Cardiac muscle cell (in vitro differentiated cells and primary cell): Measurements from ENCODE around the gene FABP2. TPM values are rescaled to one million over a fixed set of nuclear protein-coding genes. Genes with fewer than 3 reads are reported as not detected.
"Not testable (repeated sequence)": the region's sequence is repeated elsewhere in the genome, so short reads cannot be mapped to it uniquely, and the experiment has no call there.

Source experiments
- DNase-seq, 2 donors: peaks; one replicate each; pipeline versions ENCODE4 v3.0.0 to v3.0.0-alpha.2; 2010 to 2017; ENCODE audit warnings: low read depth in 1 of 2, low spot score in 1 of 2
- H3K27ac ChIP-seq: fragments of 200-600 bp; sonication (generic); 2 replicates; pipeline ENCODE4 v1.5.1; 2016
- H3K27me3 ChIP-seq: fragments of 200-600 bp; sonication (generic); 2 replicates; pipeline ENCODE4 v1.6.0; 2016; ENCODE audit warnings: control low read depth
- H3K36me3 ChIP-seq: fragments of 200-600 bp; sonication (generic); 2 replicates; pipeline ENCODE4 v1.5.1; 2016; ENCODE audit warnings: control low read depth
- H3K4me1 ChIP-seq: fragments of 200-600 bp; sonication (generic); 2 replicates; pipeline ENCODE4 v1.8.1; 2017; ENCODE audit warnings: low read depth, mild to moderate bottlenecking, mixed run types
- H3K4me3 ChIP-seq: fragments of 200-600 bp; sonication (generic); 2 replicates; pipeline ENCODE4 v1.5.1; 2016; ENCODE audit warnings: mild to moderate bottlenecking
- H3K9me3 ChIP-seq: fragments of 200-600 bp; sonication (generic); 2 replicates; pipeline ENCODE4 v1.5.1; 2017; ENCODE audit warnings: low read depth, mild to moderate bottlenecking, control low read depth
- CTCF ChIP-seq: IDR thresholded peaks from 2 replicates; pipeline ENCODE4 v1.5.1; 2012; ENCODE audit warnings: low read depth, mild to moderate bottlenecking, low read length
- polyA plus RNA-seq: library from polyadenylated mRNA; unstranded; fragments of >200 nt; fragmentation: Nextera tagmentation; extraction: Ambion mirVana; gene quantifications from 2 replicates; pipeline ENCODE4 v1.2.1, GENCODE V29; 2016
- total RNA-seq: library from RNA; depleted of rRNA; stranded (reverse); fragments of >200 nt; gene quantifications from 2 replicates; pipeline ENCODE4 v1.2.3, GENCODE V29; 2016

The FABP2 gene
- total RNA-seq (5.5 and 6.0 TPM in 2 replicates), polyA plus RNA-seq (9.9 and 12.4 TPM in 2 replicates)

GRCh38 chr4:119321921-119322687 lies at the start of gene FABP2:
Gene FABP2 (minus strand): TSS chr4:119322138. CDS start chr4:119322102, 36 bp downstream.
- H3K27me3 ChIP-seq: no peaks in the 10 kb centered on the region
- H3K36me3 ChIP-seq: peaks cover 16% of the 10 kb centered on the region
- H3K4me1 ChIP-seq: no peaks in the 10 kb centered on the region
- H3K27ac ChIP-seq: no peak within 1 kb of the TSS
- no peaks in the 10 kb centered on the region for H3K9me3 ChIP-seq
- no peak within 1 kb of the TSS for H3K4me3 ChIP-seq
- no peak for TF ChIP-seq CTCF
- DNase-seq: no peak

GRCh38 chr4:119370951-119371683 lies 49.2 kb upstream of the FABP2 start:
- peak in 1 of 2 donors; percentile 76 for DNase-seq
- not testable (repeated sequence) for H3K27me3 ChIP-seq, H3K9me3 ChIP-seq, H3K36me3 ChIP-seq
- Histone ChIP-seq H3K4me3 (peak overlapping the region; percentile 52), H3K4me1 (peaks cover 36% of the 10 kb centered on the region), H3K27ac (peak overlapping the region; percentile 98)

GRCh38 chr4:119370392-119370791 lies 48.5 kb upstream of the FABP2 start:
- H3K9me3 ChIP-seq, H3K27me3 ChIP-seq, H3K36me3 ChIP-seq: not testable (repeated sequence)
- H3K27ac ChIP-seq: peak overlapping the region; percentile 98
- peak overlapping the region; percentile 52 for H3K4me3 ChIP-seq
- peak; percentile 66 to 72 for DNase-seq
- peaks cover 36% of the 10 kb centered on the region for H3K4me1 ChIP-seq

GRCh38 chr4:119366802-119367201 lies 44.9 kb upstream of the FABP2 start:
- DNase-seq, H3K27me3 ChIP-seq, H3K4me3 ChIP-seq, H3K9me3 ChIP-seq, H3K27ac ChIP-seq, H3K36me3 ChIP-seq: not testable (repeated sequence)
- peaks cover 23% of the 10 kb centered on the region for H3K4me1 ChIP-seq

GRCh38 chr4:119364203-119364602 lies 42.3 kb upstream of the FABP2 start:
- not testable (repeated sequence) for H3K4me3 ChIP-seq, H3K27me3 ChIP-seq, DNase-seq, H3K9me3 ChIP-seq, H3K36me3 ChIP-seq, H3K27ac ChIP-seq
- H3K4me1 ChIP-seq: peaks cover 15% of the 10 kb centered on the region

GRCh38 chr4:119363372-119363771 lies 41.4 kb upstream of the FABP2 start:
- not testable (repeated sequence) for H3K27ac ChIP-seq, H3K36me3 ChIP-seq, H3K4me3 ChIP-seq, DNase-seq, H3K27me3 ChIP-seq, H3K9me3 ChIP-seq
- H3K4me1 ChIP-seq: peaks cover 12% of the 10 kb centered on the region

- not testable (repeated sequence) for H3K4me1 ChIP-seq, H3K36me3 ChIP-seq, H3K9me3 ChIP-seq, H3K4me3 ChIP-seq, H3K27me3 ChIP-seq
- peak overlapping the region; percentile 12 for H3K27ac ChIP-seq
- DNase-seq: peak in 1 of 2 donors; percentile 3
Measured at GRCh38 chr4:119362413-119362812, 40.5 kb upstream of the FABP2 start.

GRCh38 chr4:119359873-119360272 lies 37.9 kb upstream of the FABP2 start:
- H3K36me3 ChIP-seq, H3K4me3 ChIP-seq, H3K9me3 ChIP-seq, H3K27ac ChIP-seq, H3K27me3 ChIP-seq, DNase-seq: not testable (repeated sequence)
- H3K4me1 ChIP-seq: peaks cover 13% of the 10 kb centered on the region

GRCh38 chr4:119356796-119357195 lies 34.9 kb upstream of the FABP2 start:
- not testable (repeated sequence) for H3K36me3 ChIP-seq, H3K27me3 ChIP-seq, H3K4me3 ChIP-seq, H3K4me1 ChIP-seq, H3K9me3 ChIP-seq, DNase-seq, H3K27ac ChIP-seq

GRCh38 chr4:119356041-119356440 lies 34.1 kb upstream of the FABP2 start:
- not testable (repeated sequence) for DNase-seq, H3K36me3 ChIP-seq, H3K27me3 ChIP-seq, H3K9me3 ChIP-seq, H3K27ac ChIP-seq, H3K4me3 ChIP-seq, H3K4me1 ChIP-seq

- DNase-seq, H3K27ac ChIP-seq, H3K4me3 ChIP-seq, H3K4me1 ChIP-seq, H3K36me3 ChIP-seq, H3K27me3 ChIP-seq, H3K9me3 ChIP-seq: not testable (repeated sequence)
Measured at GRCh38 chr4:119353364-119353763, 31.4 kb upstream of the FABP2 start.

GRCh38 chr4:119348169-119348568 lies 26.2 kb upstream of the FABP2 start:
- not testable (repeated sequence) for H3K36me3 ChIP-seq, DNase-seq, H3K4me1 ChIP-seq, H3K4me3 ChIP-seq, H3K27ac ChIP-seq, H3K27me3 ChIP-seq, H3K9me3 ChIP-seq

GRCh38 chr4:119343293-119343692 lies 21.4 kb upstream of the FABP2 start:
- H3K27ac ChIP-seq, DNase-seq, H3K4me1 ChIP-seq, H3K4me3 ChIP-seq, H3K27me3 ChIP-seq, H3K36me3 ChIP-seq, H3K9me3 ChIP-seq: not testable (repeated sequence)
